Ovary (tissue), 3 donors: Measurements from ENCODE around the gene CLCN1.

Experiments used
- EP300 ChIP-seq: sonication (generic); formaldehyde crosslinking; IDR thresholded peaks from one replicate; pipeline ENCODE4 v1.6.1; 2017; ENCODE audit warnings: antibody characterized with exemption
- TF ChIP-seq, protein P1 (sequence below), 3 donors: fragments of 450-650 bp in 2 of 3; fragments of 200-600 bp in 1 of 3; IDR thresholded peaks; one replicate each; pipeline versions ENCODE4 v1.5.1 to v1.8.0; 2016 to 2022; ENCODE audit warnings: antibody characterized with exemption in 3 of 3, mild to moderate bottlenecking in 1 of 3
- donor health status: DM: no; HTN: no; CAD: no.

DNA sequence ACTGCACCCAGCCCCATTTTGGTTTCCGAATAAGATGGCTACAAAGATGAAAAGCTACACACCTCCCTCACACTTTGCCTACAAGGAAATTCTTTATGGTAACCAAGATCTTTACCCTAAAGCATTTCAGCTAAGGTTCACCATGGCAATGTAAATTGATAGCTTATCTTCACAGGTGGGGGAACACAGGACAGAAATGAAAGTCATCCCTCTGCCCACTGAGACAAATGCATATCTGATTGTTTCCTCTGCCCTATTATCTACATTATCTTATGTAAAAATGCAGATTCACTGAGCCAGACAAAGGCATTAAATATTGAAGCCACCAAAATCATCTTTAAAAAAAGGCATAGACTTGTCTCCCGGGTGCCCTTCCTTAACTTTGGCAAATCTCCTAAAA, 34.4 kb upstream of the CLCN1 start:
- TF ChIP-seq, protein P1, sequence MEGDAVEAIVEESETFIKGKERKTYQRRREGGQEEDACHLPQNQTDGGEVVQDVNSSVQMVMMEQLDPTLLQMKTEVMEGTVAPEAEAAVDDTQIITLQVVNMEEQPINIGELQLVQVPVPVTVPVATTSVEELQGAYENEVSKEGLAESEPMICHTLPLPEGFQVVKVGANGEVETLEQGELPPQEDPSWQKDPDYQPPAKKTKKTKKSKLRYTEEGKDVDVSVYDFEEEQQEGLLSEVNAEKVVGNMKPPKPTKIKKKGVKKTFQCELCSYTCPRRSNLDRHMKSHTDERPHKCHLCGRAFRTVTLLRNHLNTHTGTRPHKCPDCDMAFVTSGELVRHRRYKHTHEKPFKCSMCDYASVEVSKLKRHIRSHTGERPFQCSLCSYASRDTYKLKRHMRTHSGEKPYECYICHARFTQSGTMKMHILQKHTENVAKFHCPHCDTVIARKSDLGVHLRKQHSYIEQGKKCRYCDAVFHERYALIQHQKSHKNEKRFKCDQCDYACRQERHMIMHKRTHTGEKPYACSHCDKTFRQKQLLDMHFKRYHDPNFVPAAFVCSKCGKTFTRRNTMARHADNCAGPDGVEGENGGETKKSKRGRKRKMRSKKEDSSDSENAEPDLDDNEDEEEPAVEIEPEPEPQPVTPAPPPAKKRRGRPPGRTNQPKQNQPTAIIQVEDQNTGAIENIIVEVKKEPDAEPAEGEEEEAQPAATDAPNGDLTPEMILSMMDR (IDR thresholded peaks at IDR 0.05): no peak
- TF ChIP-seq EP300: no peak
